ENCODE data around the gene MAN1A1.

MAN1A1 gene

DNA sequence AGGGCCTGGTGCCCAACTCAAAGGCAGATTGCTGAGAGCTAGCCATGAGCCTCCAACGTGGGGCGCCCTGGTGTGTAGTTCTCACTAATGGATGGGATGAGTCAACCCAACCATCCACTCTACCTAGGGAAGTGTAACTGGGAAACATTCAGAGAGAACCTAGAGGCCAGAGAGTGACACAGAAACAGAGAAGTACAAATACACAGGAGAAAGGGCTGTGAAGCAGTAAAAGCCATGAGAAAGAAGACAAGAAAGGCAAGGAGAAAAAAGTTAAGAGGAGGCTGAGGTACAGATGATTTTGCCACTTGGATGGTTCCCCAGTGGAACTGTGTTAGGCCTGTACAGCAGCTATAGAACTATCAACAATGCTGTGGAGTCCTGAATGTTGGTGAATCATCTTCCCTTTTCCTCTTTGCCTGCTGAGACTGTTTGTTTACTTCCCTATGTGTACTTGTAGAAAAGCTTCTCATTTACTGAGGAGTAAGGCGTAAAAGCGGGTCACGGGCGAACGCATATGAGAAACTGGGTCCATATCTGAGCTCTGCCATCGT is 39.0 kb downstream of the MAN1A1 start:
- TF ChIP-seq FOXP2 (optimal IDR thresholded peaks at IDR 0.05; ENCODE audit: borderline replicate concordance, extremely low read depth, extremely low read length, insufficient read depth) = peak; percentile 9
- TF ChIP-seq, protein P1, sequence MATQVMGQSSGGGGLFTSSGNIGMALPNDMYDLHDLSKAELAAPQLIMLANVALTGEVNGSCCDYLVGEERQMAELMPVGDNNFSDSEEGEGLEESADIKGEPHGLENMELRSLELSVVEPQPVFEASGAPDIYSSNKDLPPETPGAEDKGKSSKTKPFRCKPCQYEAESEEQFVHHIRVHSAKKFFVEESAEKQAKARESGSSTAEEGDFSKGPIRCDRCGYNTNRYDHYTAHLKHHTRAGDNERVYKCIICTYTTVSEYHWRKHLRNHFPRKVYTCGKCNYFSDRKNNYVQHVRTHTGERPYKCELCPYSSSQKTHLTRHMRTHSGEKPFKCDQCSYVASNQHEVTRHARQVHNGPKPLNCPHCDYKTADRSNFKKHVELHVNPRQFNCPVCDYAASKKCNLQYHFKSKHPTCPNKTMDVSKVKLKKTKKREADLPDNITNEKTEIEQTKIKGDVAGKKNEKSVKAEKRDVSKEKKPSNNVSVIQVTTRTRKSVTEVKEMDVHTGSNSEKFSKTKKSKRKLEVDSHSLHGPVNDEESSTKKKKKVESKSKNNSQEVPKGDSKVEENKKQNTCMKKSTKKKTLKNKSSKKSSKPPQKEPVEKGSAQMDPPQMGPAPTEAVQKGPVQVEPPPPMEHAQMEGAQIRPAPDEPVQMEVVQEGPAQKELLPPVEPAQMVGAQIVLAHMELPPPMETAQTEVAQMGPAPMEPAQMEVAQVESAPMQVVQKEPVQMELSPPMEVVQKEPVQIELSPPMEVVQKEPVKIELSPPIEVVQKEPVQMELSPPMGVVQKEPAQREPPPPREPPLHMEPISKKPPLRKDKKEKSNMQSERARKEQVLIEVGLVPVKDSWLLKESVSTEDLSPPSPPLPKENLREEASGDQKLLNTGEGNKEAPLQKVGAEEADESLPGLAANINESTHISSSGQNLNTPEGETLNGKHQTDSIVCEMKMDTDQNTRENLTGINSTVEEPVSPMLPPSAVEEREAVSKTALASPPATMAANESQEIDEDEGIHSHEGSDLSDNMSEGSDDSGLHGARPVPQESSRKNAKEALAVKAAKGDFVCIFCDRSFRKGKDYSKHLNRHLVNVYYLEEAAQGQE (IDR thresholded peaks at IDR 0.05; ENCODE audit: insufficient read depth in 1 of 2, low read depth in 2 of 2, low read length in 2 of 2) = no peak
- TF ChIP-seq TAF1 (IDR thresholded peaks at IDR 0.05; ENCODE audit: borderline replicate concordance, insufficient read depth, low read length) = no peak

DNA sequence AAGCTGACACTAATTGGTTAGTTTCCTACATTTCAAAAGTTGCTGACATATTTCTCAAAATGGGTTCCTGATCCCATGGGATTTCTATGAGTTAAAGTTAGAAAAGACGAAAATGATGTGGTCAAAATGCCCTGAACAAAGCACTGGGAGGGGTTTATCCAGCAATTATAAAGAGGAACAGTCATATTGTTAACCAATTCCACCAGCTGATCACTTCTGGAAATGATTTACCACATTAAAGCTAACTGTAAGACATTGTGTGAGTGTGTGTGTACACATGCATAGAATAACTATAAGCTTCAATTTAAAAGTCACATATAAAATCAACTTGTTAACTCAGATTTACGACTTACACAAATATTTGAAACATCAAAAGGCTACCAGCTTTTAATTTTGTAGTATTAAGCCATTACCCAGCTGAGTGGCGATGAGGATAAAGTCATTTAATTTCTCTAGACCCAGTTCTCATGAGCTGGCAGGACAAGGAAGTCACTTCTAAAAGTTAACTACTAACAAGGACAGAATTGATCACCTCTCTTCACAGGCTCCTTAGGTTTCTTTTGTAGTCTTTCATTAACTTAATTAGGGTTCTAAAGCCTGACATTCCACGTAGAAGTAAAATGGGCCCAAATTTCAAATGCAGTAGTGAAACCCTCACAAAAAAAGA is 40.4 kb downstream of the MAN1A1 start:
- TF ChIP-seq, protein P1 (IDR thresholded peaks at IDR 0.05; ENCODE audit: insufficient read depth in 1 of 2, low read depth in 2 of 2, low read length in 2 of 2) = no peak
- no peak for TF ChIP-seq POLR2AphosphoS5 (IDR thresholded peaks at IDR 0.05; ENCODE audit: low read depth, low read length)
- no peak for TF ChIP-seq TAF1 (IDR thresholded peaks at IDR 0.05; ENCODE audit: borderline replicate concordance, insufficient read depth, low read length)
- no peak for TF ChIP-seq FOXP2 (optimal IDR thresholded peaks at IDR 0.05; ENCODE audit: borderline replicate concordance, extremely low read depth, extremely low read length, insufficient read depth)
- no peak for TF ChIP-seq SIN3A (IDR thresholded peaks at IDR 0.05; ENCODE audit: borderline replicate concordance, insufficient read depth, low read length)

DNA sequence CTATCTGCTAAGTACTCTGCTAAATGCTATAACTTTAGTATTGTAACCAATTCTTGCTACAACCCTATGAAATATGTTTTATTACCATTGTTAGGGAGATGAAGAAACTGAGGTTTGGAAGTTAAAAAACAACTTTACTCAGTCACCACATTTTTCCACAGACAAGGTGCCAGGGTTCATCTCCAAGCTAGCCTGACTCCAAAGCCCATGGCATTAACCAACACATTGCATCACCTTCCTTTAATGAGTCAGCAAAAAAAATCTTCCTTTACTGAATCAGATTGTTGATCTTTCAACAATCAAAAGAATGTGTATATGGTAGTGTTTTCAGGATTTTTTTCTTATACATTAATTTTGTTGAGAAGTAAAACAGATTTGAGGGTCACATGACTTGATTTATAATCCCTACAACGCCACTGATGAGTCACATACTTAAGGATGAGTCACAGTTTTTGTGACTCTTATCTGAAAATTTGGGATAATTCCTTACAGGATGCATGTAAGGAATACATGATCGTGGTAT is 41.5 kb downstream of the MAN1A1 start:
- TF ChIP-seq FOXP2 (optimal IDR thresholded peaks at IDR 0.05; ENCODE audit: borderline replicate concordance, extremely low read depth, extremely low read length, insufficient read depth) (no peak), POLR2AphosphoS5 (IDR thresholded peaks at IDR 0.05; ENCODE audit: low read depth, low read length) (no peak), SIN3A (IDR thresholded peaks at IDR 0.05; ENCODE audit: borderline replicate concordance, insufficient read depth, low read length) (no peak), TAF1 (IDR thresholded peaks at IDR 0.05; ENCODE audit: borderline replicate concordance, insufficient read depth, low read length) (no peak)
- TF ChIP-seq, protein P1 (IDR thresholded peaks at IDR 0.05; ENCODE audit: insufficient read depth in 1 of 2, low read depth in 2 of 2, low read length in 2 of 2) = no peak

DNA sequence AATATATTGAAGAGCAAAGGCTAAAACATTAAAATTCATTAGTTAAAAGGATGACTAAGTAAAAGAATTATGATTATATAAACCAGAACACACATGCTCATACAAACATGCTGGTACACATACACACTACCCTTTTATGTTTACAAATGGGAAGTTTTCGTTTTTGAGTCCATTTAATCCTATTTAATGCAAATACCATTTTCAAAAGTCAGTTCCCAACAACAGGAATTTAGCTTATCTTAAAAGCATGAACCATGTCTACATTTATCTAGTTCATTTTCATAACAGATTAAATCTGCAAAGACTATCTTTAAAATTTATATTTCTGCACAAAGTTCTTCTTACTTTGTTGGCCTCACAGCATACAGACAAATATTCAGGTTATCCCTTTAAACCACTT is 42.5 kb downstream of the MAN1A1 start:
- no peak for TF ChIP-seq TAF1 (IDR thresholded peaks at IDR 0.05; ENCODE audit: borderline replicate concordance, insufficient read depth, low read length)
- no peak for TF ChIP-seq SIN3A (IDR thresholded peaks at IDR 0.05; ENCODE audit: borderline replicate concordance, insufficient read depth, low read length)
- no peak for TF ChIP-seq POLR2AphosphoS5 (IDR thresholded peaks at IDR 0.05; ENCODE audit: low read depth, low read length)
- no peak for TF ChIP-seq FOXP2 (optimal IDR thresholded peaks at IDR 0.05; ENCODE audit: borderline replicate concordance, extremely low read depth, extremely low read length, insufficient read depth)
- TF ChIP-seq, protein P1 (IDR thresholded peaks at IDR 0.05; ENCODE audit: insufficient read depth in 1 of 2, low read depth in 2 of 2, low read length in 2 of 2) = no peak
